ENCODE results near the gene PLCB1. TPM values are rescaled to one million over a fixed set of nuclear protein-coding genes. Genes with fewer than 3 reads are reported as not detected.
"Not testable (repeated sequence)": the region's sequence is repeated elsewhere in the genome, so short reads cannot be mapped to it uniquely, and the experiment has no call there.

The PLCB1 gene
- total RNA-seq, 1 donor = 35.4 TPM

GRCh38 chr20:8844179-8844578 lies 712.1 kb downstream of the PLCB1 start:
- no peak overlapping the region for H3K4me3 ChIP-seq (ENCODE audit: low read depth, low read length)
- TF ChIP-seq CTCF (IDR thresholded peaks at IDR 0.05; ENCODE audit: insufficient read depth, low read depth, low read length) = no peak
- DNase-seq (ENCODE audit: low read depth) = no peak

GRCh38 chr20:8849990-8850389 lies 717.9 kb downstream of the PLCB1 start:
- H3K4me3 ChIP-seq (ENCODE audit: low read depth, low read length) = no peak overlapping the region
- TF ChIP-seq CTCF (IDR thresholded peaks at IDR 0.05; ENCODE audit: insufficient read depth, low read depth, low read length) = no peak
- DNase-seq (ENCODE audit: low read depth) = no peak

GRCh38 chr20:8851446-8851845 lies 719.4 kb downstream of the PLCB1 start:
- no peak for TF ChIP-seq CTCF (IDR thresholded peaks at IDR 0.05; ENCODE audit: insufficient read depth, low read depth, low read length)
- DNase-seq (ENCODE audit: low read depth) = no peak
- no peak overlapping the region for H3K4me3 ChIP-seq (ENCODE audit: low read depth, low read length)

- not testable (repeated sequence) for H3K4me3 ChIP-seq (ENCODE audit: low read depth, low read length); DNase-seq (ENCODE audit: low read depth)
Observed at GRCh38 chr20:8851919-8852318, 719.9 kb downstream of the PLCB1 start.

- not testable (repeated sequence) for H3K4me3 ChIP-seq (ENCODE audit: low read depth, low read length); DNase-seq (ENCODE audit: low read depth)
Observed at GRCh38 chr20:8853211-8853610, 721.1 kb downstream of the PLCB1 start.

GRCh38 chr20:8853805-8854338 lies 721.8 kb downstream of the PLCB1 start:
- peak; percentile 90 for TF ChIP-seq CTCF (IDR thresholded peaks at IDR 0.05; ENCODE audit: insufficient read depth, low read depth, low read length)
- no peak overlapping the region for H3K4me3 ChIP-seq (ENCODE audit: low read depth, low read length)
- DNase-seq (ENCODE audit: low read depth) = peak; percentile 81

- no peak for TF ChIP-seq CTCF (IDR thresholded peaks at IDR 0.05; ENCODE audit: insufficient read depth, low read depth, low read length)
- H3K4me3 ChIP-seq (ENCODE audit: low read depth, low read length) = peak overlapping the region; percentile 36
- DNase-seq (ENCODE audit: low read depth) = peak; percentile 60
Observed at GRCh38 chr20:8854571-8854970, 722.5 kb downstream of the PLCB1 start.

GRCh38 chr20:8855315-8855714 lies 723.2 kb downstream of the PLCB1 start:
- TF ChIP-seq CTCF (IDR thresholded peaks at IDR 0.05; ENCODE audit: insufficient read depth, low read depth, low read length) = no peak
- H3K4me3 ChIP-seq (ENCODE audit: low read depth, low read length) = no peak overlapping the region
- peak; percentile 9 for DNase-seq (ENCODE audit: low read depth)

Data from fibroblast of villous mesenchyme (primary cell).